Astrocyte (in vitro differentiated cells and primary cell): ENCODE data around the gene TKT. TPM values are rescaled to one million over a fixed set of nuclear protein-coding genes. Genes with fewer than 3 reads are reported as not detected.

Experiments used
- DNase-seq: peaks from one replicate; pipeline ENCODE4 v3.0.0-alpha.2; 2010; ENCODE audit warnings: low read depth
- FAIRE-seq: peaks from 2 replicates; lab custom pipeline; 2011; peaks lifted over from hg19 to GRCh38; lab: Jason Lieb, UNC
- H2AFZ ChIP-seq: 2 replicates; pipeline ENCODE4 v1.6.0; 2012; ENCODE audit warnings: low read depth, low read length, inconsistent platforms
- H3K27ac ChIP-seq: 2 replicates; pipeline ENCODE4 v1.5.1; 2011; ENCODE audit warnings: low read depth, low read length, inconsistent platforms
- H3K27me3 ChIP-seq: 2 replicates; pipeline ENCODE4 v1.6.0; 2011; ENCODE audit warnings: low read length, inconsistent platforms; ENCODE audit not compliant: insufficient read depth
- H3K36me3 ChIP-seq: 2 replicates; pipeline ENCODE4 v1.5.1; 2011; ENCODE audit warnings: low read length, inconsistent platforms; ENCODE audit not compliant: insufficient read depth
- H3K4me1 ChIP-seq: 2 replicates; pipeline ENCODE4 v1.5.1; 2011; ENCODE audit warnings: low read length, inconsistent platforms; ENCODE audit not compliant: insufficient read depth
- H3K4me2 ChIP-seq: 2 replicates; pipeline ENCODE4 v1.6.0; 2012; ENCODE audit warnings: low read length, inconsistent platforms
- H3K4me3 ChIP-seq: 2 replicates; pipeline ENCODE4 v1.5.1; 2011; ENCODE audit warnings: low read depth, mild to moderate bottlenecking, low read length, inconsistent platforms; ENCODE audit not compliant: insufficient read depth
- H3K79me2 ChIP-seq: 2 replicates; pipeline ENCODE4 v1.6.0; 2012; ENCODE audit warnings: mild to moderate bottlenecking, low read length, inconsistent platforms; ENCODE audit not compliant: insufficient read depth
- H3K9ac ChIP-seq: 2 replicates; pipeline ENCODE4 v1.6.0; 2012; ENCODE audit warnings: mild to moderate bottlenecking, low read length, inconsistent platforms
- H3K9me3 ChIP-seq: 2 replicates; pipeline ENCODE4 v1.5.1; 2012; ENCODE audit warnings: low read depth, mild to moderate bottlenecking, low read length, inconsistent platforms; ENCODE audit not compliant: insufficient read depth
- H4K20me1 ChIP-seq: 2 replicates; pipeline ENCODE4 v1.6.0; 2012; ENCODE audit warnings: low read length, inconsistent platforms; ENCODE audit not compliant: insufficient read depth
- H3K27ac Mint-ChIP-seq: one replicate; pipeline ENCODE4 v1.8.0; 2021; ENCODE audit warnings: mild to moderate bottlenecking, mixed read lengths; ENCODE audit not compliant: unreplicated experiment
- H3K27me3 Mint-ChIP-seq: one replicate; pipeline ENCODE4 v1.8.0; 2021; ENCODE audit warnings: low read depth, mixed read lengths; ENCODE audit not compliant: unreplicated experiment
- H3K36me3 Mint-ChIP-seq: one replicate; pipeline ENCODE4 v1.8.0; 2021; ENCODE audit warnings: low read depth, mixed read lengths; ENCODE audit not compliant: unreplicated experiment
- H3K4me1 Mint-ChIP-seq: one replicate; pipeline ENCODE4 v1.8.0; 2021; ENCODE audit warnings: low read depth, mixed read lengths; ENCODE audit not compliant: unreplicated experiment
- H3K4me3 Mint-ChIP-seq: one replicate; pipeline ENCODE4 v1.8.0; 2021; ENCODE audit warnings: mild to moderate bottlenecking, moderate library complexity, mixed read lengths; ENCODE audit not compliant: unreplicated experiment
- H3K9me3 Mint-ChIP-seq: one replicate; pipeline ENCODE4 v1.8.0; 2021; ENCODE audit warnings: mild to moderate bottlenecking, mixed read lengths; ENCODE audit not compliant: unreplicated experiment
- EZH2 ChIP-seq: IDR thresholded peaks from 2 replicates; pipeline ENCODE4 v1.6.1; 2012; ENCODE audit warnings: mild to moderate bottlenecking, low read length, inconsistent platforms; ENCODE audit not compliant: insufficient read depth
- total RNA-seq: library from RNA; stranded (reverse); gene quantifications from 2 replicates; pipeline ENCODE4 v1.2.1, GENCODE V29; 2021
- TF ChIP-seq, protein P1 (sequence below): IDR thresholded peaks from 2 replicates; pipeline ENCODE4 v1.5.1; 2011; ENCODE audit warnings: low read depth, mild to moderate bottlenecking, inconsistent platforms, low read length, moderate library complexity; ENCODE audit not compliant: insufficient read depth

The TKT gene
- total RNA-seq, 1 donor from 2014 or later = 318 TPM

DNA sequence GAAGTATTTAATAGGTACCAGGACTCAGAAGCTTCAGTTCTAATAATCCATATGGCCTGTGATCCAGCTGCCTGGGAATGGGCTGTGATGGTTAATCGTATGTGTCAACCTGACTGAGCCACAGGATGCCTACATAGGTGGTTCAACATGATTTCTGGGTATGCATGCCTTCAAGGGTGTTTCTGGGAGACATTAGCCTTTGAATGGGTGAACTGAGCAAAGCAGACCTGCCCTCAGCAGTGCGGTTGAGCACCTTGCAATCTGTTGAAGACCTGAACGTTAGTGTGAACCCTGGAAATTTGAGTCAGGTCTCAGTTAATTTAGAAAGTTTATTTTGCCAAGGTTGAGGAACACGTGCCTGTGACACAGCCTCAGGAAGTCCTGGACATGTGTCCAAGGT is 22.8 kb upstream of the TKT start:
- Histone ChIP-seq H3K27ac (no peak overlapping the region), H3K36me3 (peaks cover 7% of the 10 kb centered on the region), H3K4me2 (no peak overlapping the region), H4K20me1 (no peaks in the 10 kb centered on the region), H3K27me3 (no peaks in the 10 kb centered on the region), H3K4me3 (no peak overlapping the region), H2AFZ (no peak overlapping the region), H3K9me3 (no peaks in the 10 kb centered on the region), H3K4me1 (no peaks in the 10 kb centered on the region), H3K79me2 (no peaks in the 10 kb centered on the region), H3K9ac (no peak overlapping the region)
- FAIRE-seq = no peak
- H3K4me3 Mint-ChIP-seq = no peak overlapping the region
- no peaks in the 10 kb centered on the region for H3K4me1 Mint-ChIP-seq
- no peaks in the 10 kb centered on the region for H3K9me3 Mint-ChIP-seq
- TF ChIP-seq, protein P1, sequence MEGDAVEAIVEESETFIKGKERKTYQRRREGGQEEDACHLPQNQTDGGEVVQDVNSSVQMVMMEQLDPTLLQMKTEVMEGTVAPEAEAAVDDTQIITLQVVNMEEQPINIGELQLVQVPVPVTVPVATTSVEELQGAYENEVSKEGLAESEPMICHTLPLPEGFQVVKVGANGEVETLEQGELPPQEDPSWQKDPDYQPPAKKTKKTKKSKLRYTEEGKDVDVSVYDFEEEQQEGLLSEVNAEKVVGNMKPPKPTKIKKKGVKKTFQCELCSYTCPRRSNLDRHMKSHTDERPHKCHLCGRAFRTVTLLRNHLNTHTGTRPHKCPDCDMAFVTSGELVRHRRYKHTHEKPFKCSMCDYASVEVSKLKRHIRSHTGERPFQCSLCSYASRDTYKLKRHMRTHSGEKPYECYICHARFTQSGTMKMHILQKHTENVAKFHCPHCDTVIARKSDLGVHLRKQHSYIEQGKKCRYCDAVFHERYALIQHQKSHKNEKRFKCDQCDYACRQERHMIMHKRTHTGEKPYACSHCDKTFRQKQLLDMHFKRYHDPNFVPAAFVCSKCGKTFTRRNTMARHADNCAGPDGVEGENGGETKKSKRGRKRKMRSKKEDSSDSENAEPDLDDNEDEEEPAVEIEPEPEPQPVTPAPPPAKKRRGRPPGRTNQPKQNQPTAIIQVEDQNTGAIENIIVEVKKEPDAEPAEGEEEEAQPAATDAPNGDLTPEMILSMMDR = no peak
- TF ChIP-seq EZH2 = no peak
- peaks cover under 1% of the 10 kb centered on the region for H3K36me3 Mint-ChIP-seq
- H3K27me3 Mint-ChIP-seq = no peaks in the 10 kb centered on the region
- no peak for DNase-seq
- no peak overlapping the region for H3K27ac Mint-ChIP-seq

DNA sequence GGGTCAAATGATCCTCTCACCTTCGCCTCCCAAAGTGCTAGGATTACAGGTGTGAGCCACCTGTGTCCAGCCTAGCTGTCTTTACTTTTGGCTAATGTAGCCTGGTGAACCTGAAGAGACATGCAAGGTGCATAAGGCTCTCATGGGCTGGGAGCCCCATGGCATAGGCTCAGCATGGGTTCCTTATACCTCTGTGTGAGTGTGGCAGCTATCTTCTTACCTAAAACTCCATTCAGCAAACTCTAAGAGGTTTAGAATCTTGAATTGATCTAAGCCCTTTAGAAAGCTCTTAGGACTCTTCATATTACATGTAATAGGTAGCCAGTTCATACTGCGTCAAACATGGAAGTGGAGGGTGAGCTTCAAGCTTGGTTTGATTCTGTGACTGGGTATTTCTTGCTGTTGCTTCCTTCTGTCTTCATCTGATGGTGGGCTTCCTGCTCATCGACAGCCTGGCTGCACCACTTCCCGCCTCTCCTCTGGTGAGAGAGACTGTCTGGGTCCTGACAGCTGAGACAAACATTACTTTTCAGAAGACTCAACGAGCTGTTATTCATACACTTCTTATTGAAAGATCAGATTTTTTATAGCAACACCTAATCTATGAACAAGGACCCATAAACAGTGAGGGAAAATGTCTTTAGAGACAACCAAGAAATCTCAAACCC is 19.2 kb upstream of the TKT start:
- Histone ChIP-seq H3K4me1 (peaks cover 6% of the 10 kb centered on the region), H3K27me3 (no peaks in the 10 kb centered on the region), H4K20me1 (no peaks in the 10 kb centered on the region), H3K9me3 (no peaks in the 10 kb centered on the region), H3K36me3 (no peaks in the 10 kb centered on the region), H3K79me2 (no peaks in the 10 kb centered on the region), H3K27ac (no peak overlapping the region), H3K9ac (no peak overlapping the region), H3K4me3 (no peak overlapping the region), H2AFZ (no peak overlapping the region), H3K4me2 (no peak overlapping the region)
- TF ChIP-seq, protein P1 = no peak
- no peak for TF ChIP-seq EZH2
- no peak overlapping the region for H3K4me3 Mint-ChIP-seq
- H3K36me3 Mint-ChIP-seq = peaks cover 2% of the 10 kb centered on the region
- H3K4me1 Mint-ChIP-seq = peaks cover 7% of the 10 kb centered on the region
- no peaks in the 10 kb centered on the region for H3K9me3 Mint-ChIP-seq
- no peaks in the 10 kb centered on the region for H3K27me3 Mint-ChIP-seq
- DNase-seq (no peak), FAIRE-seq (no peak)
- no peak overlapping the region for H3K27ac Mint-ChIP-seq

DNA sequence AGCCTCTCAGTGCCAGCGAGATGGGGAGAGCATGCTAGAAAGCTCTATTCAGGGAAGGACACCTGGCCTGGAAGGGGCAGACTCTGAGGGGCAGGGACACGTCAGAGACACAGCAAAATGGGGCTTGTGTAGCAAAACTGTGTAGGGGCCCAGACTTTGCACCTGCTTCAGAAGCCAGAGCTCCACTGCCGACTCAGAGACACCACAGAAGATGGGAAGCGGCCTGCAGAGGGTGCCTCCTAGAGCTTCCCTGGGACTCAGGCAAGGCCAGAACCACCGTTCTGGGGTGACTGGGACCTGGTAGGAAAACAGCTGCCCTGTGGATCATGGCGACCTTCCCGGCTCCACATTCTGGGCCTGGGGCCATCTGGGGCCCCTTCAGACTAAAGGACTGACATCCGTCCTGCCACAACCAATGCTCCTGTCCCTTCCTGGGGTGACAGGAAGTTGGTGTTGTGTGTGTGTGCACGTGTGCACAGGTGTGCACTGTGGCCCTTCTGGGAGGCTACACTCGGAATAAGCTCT is 17.4 kb upstream of the TKT start:
- Histone ChIP-seq H3K9me3 (no peaks in the 10 kb centered on the region), H2AFZ (no peak overlapping the region), H3K4me3 (no peak overlapping the region), H3K27me3 (no peaks in the 10 kb centered on the region), H3K4me2 (no peak overlapping the region), H3K36me3 (no peaks in the 10 kb centered on the region), H4K20me1 (no peaks in the 10 kb centered on the region), H3K4me1 (peaks cover 13% of the 10 kb centered on the region), H3K27ac (no peak overlapping the region), H3K9ac (no peak overlapping the region), H3K79me2 (no peaks in the 10 kb centered on the region)
- FAIRE-seq (no peak), DNase-seq (no peak)
- H3K27ac Mint-ChIP-seq = no peak overlapping the region
- H3K9me3 Mint-ChIP-seq = no peaks in the 10 kb centered on the region
- H3K36me3 Mint-ChIP-seq = peaks cover 2% of the 10 kb centered on the region
- H3K27me3 Mint-ChIP-seq = no peaks in the 10 kb centered on the region
- H3K4me3 Mint-ChIP-seq = no peak overlapping the region
- TF ChIP-seq EZH2 = no peak
- TF ChIP-seq, protein P1 = no peak
- H3K4me1 Mint-ChIP-seq = peaks cover 13% of the 10 kb centered on the region
